HepG2 (cell line): Measurements from ENCODE around the gene SLC38A1. TPM values are rescaled to one million over a fixed set of nuclear protein-coding genes. Genes with fewer than 3 reads are reported as not detected.

Experiments
- AGO1 ChIP-seq: fragments of 200-400 bp; formaldehyde crosslinking; IDR thresholded peaks from 2 replicates; pipeline ENCODE4 v1.6.1; 2017; ENCODE audit warnings: mild to moderate bottlenecking, low read depth, low read length, moderate library complexity; ENCODE audit not compliant: poor library complexity, severe bottlenecking
- AHR ChIP-seq: IDR thresholded peaks from 2 replicates; pipeline ENCODE4 v1.6.1; 2018; ENCODE audit warnings: missing genetic modification reagents, missing compliant biosample characterization
- ARNT ChIP-seq: fragments of 450-650 bp; IDR thresholded peaks from 2 replicates; pipeline ENCODE4 v1.6.1; 2017
- ATM ChIP-seq: fragments of 450-650 bp; IDR thresholded peaks from 2 replicates; pipeline ENCODE4 v1.7.1; 2017; ENCODE audit warnings: mild to moderate bottlenecking, borderline replicate concordance
- CBX1 ChIP-seq: IDR thresholded peaks from one replicate; pipeline ENCODE4 v1.6.1; 2016; ENCODE audit warnings: antibody characterized with exemption, low read depth
- CHCHD3 ChIP-seq: sonication (generic); formaldehyde crosslinking; IDR thresholded peaks from 2 replicates; pipeline ENCODE4 v1.8.0; 2022; ENCODE audit warnings: mild to moderate bottlenecking, missing genetic modification reagents, moderate library complexity
- FOXA3 ChIP-seq: IDR thresholded peaks from 2 replicates; pipeline ENCODE4 v1.6.1; 2016; ENCODE audit warnings: missing genetic modification reagents, missing compliant biosample characterization
- HDAC6 ChIP-seq: fragments of 200-600 bp; sonication (generic); IDR thresholded peaks from 2 replicates; pipeline ENCODE4 v1.7.0; 2017; ENCODE audit warnings: mild to moderate bottlenecking, antibody characterized with exemption, low read length, low read depth
- JUNB ChIP-seq: sonication (generic); formaldehyde crosslinking; IDR thresholded peaks from 2 replicates; pipeline ENCODE4 v1.8.0; 2022; ENCODE audit warnings: missing genetic modification reagents, mild to moderate bottlenecking, borderline replicate concordance
- KMT2A ChIP-seq: sonication (generic); formaldehyde crosslinking; IDR thresholded peaks from 2 replicates; pipeline ENCODE4 v1.4.0; 2020; ENCODE audit warnings: missing genetic modification reagents
- MED8 ChIP-seq: sonication (generic); formaldehyde crosslinking; IDR thresholded peaks from 2 replicates; pipeline ENCODE4 v1.8.1; 2023; ENCODE audit warnings: mild to moderate bottlenecking, missing genetic modification reagents; ENCODE audit not compliant: insufficient replicate concordance
- MIER2 ChIP-seq: IDR thresholded peaks from 2 replicates; pipeline ENCODE4 v1.6.1; 2016; ENCODE audit warnings: missing biosample characterization, missing genetic modification reagents
- NCOR1 ChIP-seq: fragments of 200-600 bp; sonication (generic); IDR thresholded peaks from 2 replicates; pipeline ENCODE4 v1.7.0; 2017; ENCODE audit warnings: antibody characterized with exemption, low read length, borderline replicate concordance
- PAX8 ChIP-seq: sonication (generic); formaldehyde crosslinking; IDR thresholded peaks from 2 replicates; pipeline ENCODE4 v1.8.0; 2022; ENCODE audit warnings: mild to moderate bottlenecking, missing genetic modification reagents, borderline replicate concordance
- PPARG ChIP-seq: conservative IDR thresholded peaks from 2 replicates; pipeline ENCODE4 v1.6.1; 2016; ENCODE audit warnings: missing biosample characterization, missing genetic modification reagents
- RAD51 ChIP-seq: fragments of 450-650 bp; IDR thresholded peaks from 2 replicates; pipeline ENCODE4 v1.6.1; 2016; ENCODE audit warnings: borderline replicate concordance
- SRSF9 ChIP-seq: fragments of 200-400 bp; formaldehyde crosslinking; IDR thresholded peaks from 2 replicates; pipeline ENCODE4 v1.6.1; 2018; ENCODE audit warnings: borderline replicate concordance, mild to moderate bottlenecking, low read depth, low read length; ENCODE audit not compliant: insufficient read depth, poor library complexity, severe bottlenecking
- TOPORS ChIP-seq: sonication (generic); formaldehyde crosslinking; IDR thresholded peaks from 2 replicates; pipeline ENCODE4 v1.8.0; 2023; ENCODE audit warnings: mild to moderate bottlenecking, missing genetic modification reagents
- ZHX2 ChIP-seq, 2 experiments: sonication (generic) in 1 of 2; formaldehyde crosslinking in 1 of 2; IDR thresholded peaks; 2 replicates each; pipeline versions ENCODE4 v1.6.1 to v1.9.0; 2014 to 2022; ENCODE audit warnings: antibody characterized with exemption in 1 of 2, borderline replicate concordance in 1 of 2, inconsistent platforms in 1 of 2, low read depth in 1 of 2, missing genetic modification reagents in 1 of 2
- ZMYM2 ChIP-seq: sonication (generic); formaldehyde crosslinking; IDR thresholded peaks from 2 replicates; pipeline ENCODE4 v1.8.0; 2022; ENCODE audit warnings: mild to moderate bottlenecking, missing genetic modification reagents
- ZMYM3 ChIP-seq: sonication (generic); formaldehyde crosslinking; IDR thresholded peaks from 2 replicates; pipeline ENCODE4 v1.5.1; 2020; ENCODE audit warnings: mild to moderate bottlenecking, missing genetic modification reagents
- ZNF282 ChIP-seq: fragments of 450-650 bp; IDR thresholded peaks from 2 replicates; pipeline ENCODE4 v1.6.1; 2018; ENCODE audit not compliant: partially characterized antibody
- ZNF335 ChIP-seq: sonication (generic); formaldehyde crosslinking; IDR thresholded peaks from 2 replicates; pipeline ENCODE4 v1.4.0; 2020; ENCODE audit warnings: missing genetic modification reagents
- ZNF367 ChIP-seq: sonication (generic); formaldehyde crosslinking; IDR thresholded peaks from 2 replicates; pipeline ENCODE4 v1.4.0; 2020; ENCODE audit warnings: missing genetic modification reagents, borderline replicate concordance
- ZNF850 ChIP-seq: sonication (generic); formaldehyde crosslinking; conservative IDR thresholded peaks from 2 replicates; pipeline ENCODE4 v1.9.0; 2021; ENCODE audit warnings: mild to moderate bottlenecking, missing genetic modification reagents
- ZNF879 ChIP-seq: sonication (generic); formaldehyde crosslinking; IDR thresholded peaks from 2 replicates; pipeline ENCODE4 v1.8.1; 2023; ENCODE audit warnings: missing genetic modification reagents
- polyA plus RNA-seq, 8 experiments: library from polyadenylated mRNA; depleted of rRNA in 3 of 8; stranded (reverse) in 7 of 8; unstranded in 1 of 8; fragments of >200 nt; fragmentation: Illumina TruSeq in 4 of 8; extraction: Trizol in 4 of 8; gene quantifications; 2 replicates each; pipeline versions ENCODE4 v1.2.1 to v1.2.3, GENCODE V29; 2011 to 2016; ENCODE audit warnings: low read depth in 4 of 8, missing spikeins in 1 of 8, mixed read lengths in 1 of 8; ENCODE audit not compliant: insufficient read depth in 1 of 8
- total RNA-seq, 5 experiments: library from RNA; depleted of rRNA; stranded (reverse); fragments of >200 nt; fragmentation: Illumina TruSeq; extraction: Trizol; gene quantifications; 2 replicates each; pipeline ENCODE4 v1.2.3, GENCODE V29; 2016; ENCODE audit warnings: low read depth in 1 of 5

The SLC38A1 gene
- total and polyA plus RNA-seq, 2 of the 13 experiments (the other 11 are each of a cell fraction or from before 2014, with no cell fraction given), result 47.0 to 50.6 TPM

GRCh38 chr12:46268583-46269428, at the start of gene SLC38A1 (continued):
- TF ChIP-seq PAX8 (CRISPR knock-in tag) (peak; percentile 75; the same call in 1 of the 2 replicates), RAD51 (peak; percentile 39; the same call in 1 of the 2 replicates), HDAC6 (no peak), AGO1 (peak; percentile 59), CHCHD3 (CRISPR knock-in tag) (no peak; the same call in 1 of the 2 replicates), ZNF282 (no peak), AHR (CRISPR knock-in tag) (peak; percentile 56), ZNF367 (peak; percentile 85), JUNB (CRISPR knock-in tag) (peak; percentile 55; the same call in 1 of the 2 replicates), PPARG (CRISPR knock-in tag) (peak; percentile 11; the same call in 1 of the 2 replicates), ATM (no peak), FOXA3 (CRISPR knock-in tag) (peak; percentile 25; the same call in 1 of the 2 replicates), NCOR1 (no peak), CBX1 (peak; percentile 56), ZMYM3 (CRISPR knock-in tag) (peak; percentile 82; the same call in 1 of the 2 replicates), ZNF335 (CRISPR knock-in tag) (no peak; the same call in 1 of the 2 replicates), ZMYM2 (CRISPR knock-in tag) (peak; percentile 92), ARNT (no peak), ZHX2 (IDR thresholded peaks at IDR 0.05; ENCODE audit: low read depth) (no peak), ZHX2 (CRISPR knock-in tag; IDR thresholded peaks at IDR 0.05; ENCODE audit: borderline replicate concordance) (peak; percentile 87), ZNF850 (peak; percentile 79; the same call in 1 of the 2 replicates), MED8 (peak; percentile 72), KMT2A (CRISPR knock-in tag) (0 out of 2 replicates have a peak, but pooled peaks have one; percentile 60), MIER2 (CRISPR knock-in tag) (no peak), TOPORS (CRISPR knock-in tag) (no peak), ZNF879 (CRISPR knock-in tag) (peak; percentile 94; the same call in 1 of the 2 replicates), SRSF9 (no peak)
